GM21515 (cell line): ENCODE data around the gene MDGA2.
"Not testable (repeated sequence)": the region's sequence is repeated elsewhere in the genome, so short reads cannot be mapped to it uniquely, and the experiment has no call there.

ENCODE experiments used
- ATAC-seq: cut with Tn5 transposase; IDR thresholded peaks from one replicate; pipeline ENCODE4 v1.9.1; 2021; ENCODE audit not compliant: unreplicated experiment

Gene MDGA2

DNA sequence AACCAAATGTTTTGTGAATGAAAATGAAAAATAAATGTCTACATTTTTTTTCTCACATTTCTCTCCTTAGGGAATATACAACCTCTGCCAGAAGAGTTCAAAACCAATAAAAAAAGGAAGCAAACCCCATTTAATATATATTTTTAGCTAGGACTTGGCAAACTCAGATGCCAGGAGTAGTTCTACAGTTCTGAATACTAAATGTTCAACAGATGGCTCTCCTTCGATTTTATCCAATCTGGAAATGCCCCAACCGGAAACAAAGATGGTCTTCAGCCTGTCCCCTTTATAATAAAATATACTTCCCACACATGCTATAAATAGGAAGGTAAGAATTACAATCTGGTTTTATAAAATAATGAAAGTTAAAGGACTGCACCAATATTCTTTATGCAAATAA, 330.4 kb downstream of the MDGA2 start:
- no peak for ATAC-seq

DNA sequence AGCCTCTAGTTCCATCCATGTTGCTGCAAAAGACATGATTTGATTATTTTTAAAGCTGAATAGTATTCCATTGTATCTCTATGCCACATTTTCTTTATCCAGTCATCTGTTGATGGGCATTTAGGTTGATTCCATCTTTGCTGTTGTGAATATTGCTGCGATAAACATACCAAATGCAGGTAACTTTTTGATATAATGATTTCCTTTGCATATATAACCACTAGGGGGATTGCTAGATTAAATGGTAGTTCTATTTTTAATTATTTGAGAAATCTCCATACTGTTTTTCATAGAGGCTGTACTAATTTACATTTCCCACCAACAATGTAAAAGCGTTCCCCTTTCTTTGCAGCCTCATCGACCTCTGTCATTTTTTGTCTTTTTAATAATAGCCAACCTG, 342.5 kb downstream of the MDGA2 start:
- no peak for ATAC-seq

DNA sequence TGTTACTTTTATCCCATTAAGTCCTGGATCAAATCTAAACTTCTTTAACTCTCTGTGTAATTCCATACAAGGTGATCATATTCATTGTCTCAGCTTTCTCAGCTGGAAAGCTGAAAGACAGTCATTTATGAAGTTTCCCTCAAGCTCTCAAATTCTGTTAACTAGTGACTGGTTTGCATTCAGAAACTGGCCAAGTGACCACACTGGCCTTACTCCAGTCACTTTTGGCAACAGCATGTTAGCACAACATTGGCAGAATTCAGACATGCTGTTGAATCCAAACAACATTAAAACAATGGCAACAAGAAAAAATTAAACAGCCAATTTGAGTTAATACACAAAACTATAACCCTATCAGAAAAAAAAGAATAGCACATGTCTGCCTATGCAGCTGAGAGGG, 343.3 kb downstream of the MDGA2 start:
- ATAC-seq = no peak

DNA sequence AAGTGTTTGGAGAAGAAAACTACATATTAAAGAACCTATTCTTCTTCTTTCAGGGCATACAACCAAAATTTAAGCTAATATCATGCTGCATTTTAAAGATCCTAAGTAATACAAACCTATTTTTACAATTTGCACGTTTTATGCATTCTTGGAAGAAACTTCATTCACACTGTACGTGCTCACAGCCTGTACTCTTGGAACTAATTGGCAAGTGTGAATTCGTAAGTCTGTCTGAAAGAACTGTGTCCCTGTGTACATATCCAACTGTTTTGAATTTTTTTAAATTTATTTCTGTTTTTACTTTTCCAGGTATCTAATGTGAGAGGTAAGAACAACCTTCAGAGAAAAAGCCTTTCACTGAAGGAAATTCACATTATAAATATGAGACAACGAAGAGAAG, 347.0 kb downstream of the MDGA2 start:
- ATAC-seq = no peak

DNA sequence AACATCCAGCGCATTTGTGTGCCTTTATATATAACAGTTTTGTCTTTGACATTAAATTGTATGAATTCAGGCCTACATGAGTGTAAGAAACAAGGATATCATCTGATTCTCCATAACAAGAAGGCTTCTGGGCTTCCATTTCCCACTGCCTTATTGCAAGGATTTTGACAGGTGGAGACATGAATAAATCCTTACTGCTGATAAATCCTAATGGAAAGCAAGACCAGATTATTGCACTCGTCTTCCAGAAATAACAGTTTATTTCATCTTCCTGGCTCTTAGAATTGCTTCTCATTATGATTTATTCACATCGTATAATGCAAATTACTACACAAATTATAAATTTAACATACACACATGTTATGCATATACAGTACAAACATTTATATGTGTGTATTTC, 348.1 kb downstream of the MDGA2 start:
- ATAC-seq = no peak

DNA sequence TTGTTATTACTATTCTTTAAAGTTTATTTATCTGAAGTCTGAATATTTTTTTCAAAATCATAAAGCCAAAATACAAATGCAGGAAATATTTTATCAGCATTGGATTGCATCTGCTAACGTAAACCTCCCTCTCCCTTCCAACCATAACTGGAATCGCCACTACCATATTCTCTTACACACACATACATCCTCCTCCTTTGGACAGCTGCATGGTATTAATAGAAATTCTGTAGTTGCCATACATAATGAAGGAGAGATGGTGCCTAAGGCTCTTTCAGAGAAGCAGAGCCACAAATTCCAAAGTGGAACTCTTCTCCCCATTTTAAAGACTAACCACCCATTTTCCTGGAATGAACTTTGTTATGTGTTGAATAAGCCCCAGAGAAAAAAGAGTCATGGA, 352.7 kb downstream of the MDGA2 start:
- no peak for ATAC-seq

DNA sequence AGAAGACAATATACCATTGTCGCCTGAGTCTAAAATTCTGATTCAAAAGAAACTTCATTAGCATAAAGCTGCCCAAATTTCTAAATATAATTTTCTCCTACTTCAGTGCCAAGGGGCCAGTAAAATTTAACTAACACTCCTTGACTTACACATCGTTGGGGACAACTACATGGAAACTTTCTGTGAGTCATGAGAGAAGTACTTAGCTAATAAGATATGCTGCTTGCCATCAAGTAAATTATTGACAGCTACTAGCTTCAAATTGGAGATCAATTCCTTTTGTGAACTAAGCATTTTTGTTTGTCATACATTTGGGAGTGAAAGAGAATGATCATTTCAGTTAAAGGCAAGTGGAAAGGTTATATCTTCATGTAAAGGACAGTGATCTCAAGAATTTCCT, 373.3 kb downstream of the MDGA2 start:
- ATAC-seq = no peak

- no peak for ATAC-seq
These were observed 374.6 kb downstream of the MDGA2 start for GRCh38 chr14:47300796-47301195.

DNA sequence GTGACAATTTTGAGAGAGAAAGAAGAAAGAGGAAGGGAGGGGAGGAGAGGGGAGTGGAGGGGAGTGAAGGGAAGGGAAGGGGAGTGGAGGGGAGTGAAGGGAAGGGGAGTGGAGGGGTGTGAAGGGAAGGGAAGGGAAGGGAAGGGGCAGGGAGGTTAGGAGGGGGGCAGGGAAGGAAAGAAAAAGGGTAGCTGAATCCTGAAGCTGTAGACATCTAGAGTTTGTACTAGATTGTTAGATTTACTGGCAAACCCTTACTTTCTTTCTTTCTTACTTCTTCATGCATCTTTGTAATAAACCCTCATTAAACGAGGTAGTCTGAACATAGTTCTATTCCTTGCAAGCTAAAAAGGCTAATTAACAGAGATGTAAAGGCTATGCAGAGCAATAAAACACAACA, 378.0 kb downstream of the MDGA2 start:
- no peak for ATAC-seq

GRCh38 chr14:47284283-47284682, 391.1 kb downstream of the MDGA2 start:
- ATAC-seq = no peak

- ATAC-seq = not testable (repeated sequence)
These were observed 393.6 kb downstream of the MDGA2 start for GRCh38 chr14:47281761-47282160.

DNA sequence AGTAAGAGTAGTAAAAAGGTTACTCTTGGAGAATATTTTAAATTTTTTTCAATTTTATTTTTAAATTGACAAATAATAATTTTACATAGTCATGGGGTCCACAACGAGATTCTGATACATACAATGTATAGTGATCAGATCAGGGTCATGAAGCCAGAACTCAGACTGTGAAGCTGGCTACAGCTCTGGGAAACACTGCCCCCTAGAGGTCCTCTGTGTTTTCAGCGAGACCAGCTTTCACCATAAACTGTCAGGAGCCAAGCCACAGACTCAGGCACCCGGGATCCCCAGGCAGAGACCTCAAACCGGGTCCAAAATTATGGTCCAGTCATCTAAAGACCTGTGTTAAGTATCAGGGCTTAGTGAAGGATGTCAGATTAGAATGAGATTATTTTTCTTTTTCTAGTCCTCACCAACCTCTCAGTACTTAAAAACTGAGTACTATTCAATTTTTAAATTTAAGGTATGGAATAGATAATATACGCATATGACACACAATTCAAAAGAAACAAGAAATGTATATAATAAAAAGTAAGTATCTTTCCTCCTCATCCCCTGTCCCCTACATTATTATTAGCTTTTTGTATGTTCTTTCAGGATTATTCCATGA, 397.1 kb downstream of the MDGA2 start:
- peak; percentile 72 for ATAC-seq

DNA sequence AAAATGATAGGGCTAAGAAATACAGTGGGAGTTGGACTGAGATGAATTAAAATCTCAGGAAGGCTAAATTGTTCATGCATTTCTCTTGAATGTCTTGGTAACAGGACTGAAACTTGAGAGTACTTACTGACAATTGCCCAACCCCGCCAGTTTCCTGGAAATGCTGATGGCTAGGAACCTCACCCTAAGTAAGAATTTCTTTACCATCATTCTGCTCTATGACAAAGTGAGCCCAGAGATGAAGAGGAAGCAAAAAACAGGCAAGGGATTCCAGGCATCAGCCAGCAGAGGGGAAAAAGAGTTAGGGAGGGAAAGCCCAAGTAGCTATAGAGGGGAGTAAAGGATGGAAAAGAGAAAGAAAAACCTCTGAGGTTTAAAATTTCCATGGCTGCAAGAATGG, 397.7 kb downstream of the MDGA2 start:
- ATAC-seq = no peak

- no peak for ATAC-seq
These were observed 398.5 kb downstream of the MDGA2 start for GRCh38 chr14:47276931-47277330.

- no peak for ATAC-seq
These were observed 401.5 kb downstream of the MDGA2 start for GRCh38 chr14:47273939-47274338.

- no peak for ATAC-seq
These were observed 404.7 kb downstream of the MDGA2 start for GRCh38 chr14:47270715-47271114.

- ATAC-seq = no peak
These were observed 405.5 kb downstream of the MDGA2 start for GRCh38 chr14:47269756-47270492.

DNA sequence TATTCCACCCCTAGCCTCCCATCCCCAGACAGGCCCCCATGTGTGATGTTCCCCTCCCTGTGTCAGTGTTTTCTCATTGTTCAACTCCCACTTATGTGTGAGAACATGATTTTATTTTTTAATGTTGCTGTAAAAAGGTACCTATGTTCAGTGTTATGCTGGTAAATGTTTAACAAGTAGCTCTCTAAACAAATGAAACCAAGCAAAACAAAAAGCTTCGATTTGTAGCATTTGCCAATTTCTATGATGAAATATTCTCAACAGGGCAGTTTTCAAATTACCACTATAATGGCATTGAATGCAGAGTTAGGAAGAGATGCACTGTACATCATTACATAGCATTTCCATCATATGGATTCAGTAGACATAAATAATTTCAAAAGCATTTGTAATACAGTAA, 410.6 kb downstream of the MDGA2 start:
- no peak for ATAC-seq

DNA sequence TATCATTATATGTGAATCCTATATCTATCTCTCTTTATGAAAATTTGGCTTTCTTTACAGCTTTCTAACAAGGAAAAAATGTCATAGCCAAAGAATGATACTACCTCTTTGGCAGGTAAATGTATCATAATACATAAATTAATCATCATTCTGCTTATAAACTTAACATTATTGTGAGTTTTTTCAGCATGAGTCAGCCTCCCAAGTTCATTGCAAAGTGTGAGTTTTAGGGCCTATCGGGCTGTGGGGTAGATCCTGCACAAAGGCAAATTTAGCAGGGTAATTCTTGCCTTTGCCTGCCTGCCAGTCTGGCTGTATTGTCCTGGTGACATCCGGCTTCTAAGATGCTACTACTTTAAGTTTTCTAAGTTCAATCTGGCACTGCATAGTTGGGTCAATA, 412.6 kb downstream of the MDGA2 start:
- ATAC-seq = no peak

GRCh38 chr14:47261350-47261749, 414.1 kb downstream of the MDGA2 start:
- no peak for ATAC-seq

DNA sequence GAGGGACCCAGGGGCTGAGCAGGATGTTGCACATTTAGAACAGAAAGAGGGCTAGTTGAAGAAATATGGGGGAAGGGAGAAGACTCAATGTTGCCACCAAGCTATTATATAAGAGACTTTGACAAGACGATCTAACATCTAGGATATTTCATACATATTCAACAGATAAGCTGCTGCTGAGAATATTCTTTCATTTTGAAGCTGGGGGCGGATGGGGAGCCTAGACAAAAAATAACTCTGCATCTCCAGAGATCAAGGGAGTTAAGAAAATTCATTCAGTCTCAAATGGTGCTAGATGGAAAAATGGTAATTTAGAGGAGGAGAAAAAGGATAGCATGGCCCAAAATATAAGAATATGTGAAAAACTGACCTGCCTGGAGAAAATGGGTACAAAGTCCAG, 415.6 kb downstream of the MDGA2 start:
- no peak for ATAC-seq

- ATAC-seq = no peak
These were observed 418.4 kb downstream of the MDGA2 start for GRCh38 chr14:47257013-47257412.

DNA sequence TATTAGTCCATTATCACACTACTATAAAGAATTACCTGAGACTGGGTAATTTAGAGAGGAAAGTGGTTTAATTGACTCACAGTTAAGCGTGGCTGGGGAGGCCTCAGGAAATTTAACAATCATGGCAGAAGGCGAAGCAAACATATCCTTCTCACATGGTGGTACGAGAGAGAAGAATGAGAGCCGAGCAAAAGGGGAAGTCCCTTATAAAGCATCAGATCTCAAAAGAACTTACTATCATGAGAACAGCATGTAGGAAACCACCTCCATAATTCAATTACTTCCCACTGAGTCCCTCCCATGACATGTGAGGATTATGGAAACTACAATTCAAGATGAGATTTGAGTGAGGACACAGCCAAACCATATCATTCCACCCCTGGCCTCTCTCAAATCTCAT, 422.6 kb downstream of the MDGA2 start:
- no peak for ATAC-seq
